ENCODE data around the gene RAPGEF1. TPM values are rescaled to one million over a fixed set of nuclear protein-coding genes. Genes with fewer than 3 reads are reported as not detected.

The RAPGEF1 gene
- total and polyA plus RNA-seq, 11 donors = 50.6 to 161 (median 115) TPM

GRCh38 chr9:131722255-131722654 is 17.6 kb downstream of the RAPGEF1 start:
- DNase-seq (peak in 4 of 5 donors; percentile 67 to 92 (median 80)), ATAC-seq (peak; percentile 87 to 96 (median 92))
- 48 to 62% (median 55%) methylated on average over 8 of the region's 8 CpGs for WGBS, 4 donors
- H3K36me3 ChIP-seq = peaks cover 0 to 7% (median 0%) of the 10 kb centered on the region in 9 donors
- TF ChIP-seq CTCF (IDR thresholded peaks at IDR 0.05) (peak in 4 of 12 donors; percentile 9 to 45 (median 22)), POLR2A (IDR thresholded peaks at IDR 0.05) (no peak)
- no peaks in the 10 kb centered on the region for H3K27me3 ChIP-seq
- peaks cover 0 to 92% (median 46%) of the 10 kb centered on the region in 12 donors for H3K4me1 ChIP-seq
- intact Hi-C loops (cut with DNase I) = loop anchor here in 1 of 10 donors (5.0 kb wide), 1 partner anchor 115 kb away; no protein-coding TSS in a partner anchor
- peak overlapping the region in 1 of 12 donors; percentile 26 for H3K27ac ChIP-seq
- H3K4me3 ChIP-seq = no peak overlapping the region
- H3K9me3 ChIP-seq = no peaks in the 10 kb centered on the region

GRCh38 chr9:131721076-131721475 is 18.8 kb downstream of the RAPGEF1 start:
- no peaks in the 10 kb centered on the region for H3K27me3 ChIP-seq
- H3K4me1 ChIP-seq = peaks cover 7 to 93% (median 48%) of the 10 kb centered on the region in 12 donors
- no peak for DNase-seq
- no peak overlapping the region for H3K27ac ChIP-seq
- WGBS, 4 donors = 88 to 96% (median 94%) methylated on average over 13 of the region's 13 CpGs
- no peak overlapping the region for H3K4me3 ChIP-seq
- no peaks in the 10 kb centered on the region for H3K9me3 ChIP-seq
- no peak for TF ChIP-seq POLR2A (IDR thresholded peaks at IDR 0.05)
- intact Hi-C loops (cut with DNase I) = loop anchor here in 1 of 10 donors (5.0 kb wide), 1 partner anchor 114 kb away; no protein-coding TSS in a partner anchor
- peaks cover 0 to 7% (median 0%) of the 10 kb centered on the region in 9 donors for H3K36me3 ChIP-seq
- ATAC-seq = no peak

- TF ChIP-seq POLR2A (IDR thresholded peaks at IDR 0.05) (no peak), CTCF (IDR thresholded peaks at IDR 0.05) (no peak)
- peak overlapping the region in 2 of 12 donors; percentile 23 to 81 for H3K27ac ChIP-seq
- H3K4me1 ChIP-seq = peaks cover 9 to 92% (median 51%) of the 10 kb centered on the region in 12 donors
Observed at GRCh38 chr9:131720330-131720729, 19.5 kb downstream of the RAPGEF1 start.

GRCh38 chr9:131719262-131719908 is 20.5 kb downstream of the RAPGEF1 start:
- H3K27ac ChIP-seq = peak overlapping the region in 7 of 12 donors; percentile 3 to 81 (median 27)
- no peaks in the 10 kb centered on the region for H3K27me3 ChIP-seq
- 64 to 71% (median 66%) methylated on average over 7 of the region's 7 CpGs for WGBS, 4 donors
- no peaks in the 10 kb centered on the region for H3K9me3 ChIP-seq
- DNase-seq (no peak), ATAC-seq (no peak)
- H3K4me3 ChIP-seq = no peak overlapping the region
- H3K4me1 ChIP-seq = peaks cover 10 to 92% (median 55%) of the 10 kb centered on the region in 12 donors
- no peak for TF ChIP-seq CTCF (IDR thresholded peaks at IDR 0.05)
- no peak for TF ChIP-seq POLR2A (IDR thresholded peaks at IDR 0.05)
- peaks cover 0 to 7% (median 0%) of the 10 kb centered on the region in 9 donors for H3K36me3 ChIP-seq
- intact Hi-C loops (cut with DNase I) = loop anchor here in 1 of 10 donors (5.0 kb wide), 1 partner anchor 52 kb away; no protein-coding TSS in a partner anchor

More at GRCh38 chr9:131720330-131720729, 19.5 kb downstream of the RAPGEF1 start:
- Histone ChIP-seq H3K27me3 (no peaks in the 10 kb centered on the region), H3K4me3 (no peak overlapping the region), H3K36me3 (peaks cover 0 to 7% (median 0%) of the 10 kb centered on the region in 9 donors), H3K9me3 (no peaks in the 10 kb centered on the region)
- 88 to 96% (median 95%) methylated on average over 6 of the region's 6 CpGs for WGBS, 4 donors
- intact Hi-C loops (cut with DNase I) = loop anchor here in 1 of 10 donors (5.0 kb wide), 1 partner anchor 113 kb away; no protein-coding TSS in a partner anchor
- no peak for ATAC-seq
- DNase-seq = no peak
